NCI-H2227 treated with DMSO at 0.1 percent for 48 hours (cell line): ENCODE measurements around the gene ZNF423.
A peak's percentile ranks its signal among the peaks of the same experiment; 100 is the strongest.

Experiments
- DNase-seq: peaks from one replicate; lab custom pipeline; 2025; lab: John Stamatoyannopoulos, UW

The ZNF423 gene

GRCh38 chr16:49720225-49720624 is 135.7 kb downstream of the ZNF423 start:
- DNase-seq, result no peak

- no peak for DNase-seq
Observed at GRCh38 chr16:49717689-49718088, 138.2 kb downstream of the ZNF423 start.

GRCh38 chr16:49716339-49716934 is 139.5 kb downstream of the ZNF423 start:
- no peak for DNase-seq

- DNase-seq, result no peak
Observed at GRCh38 chr16:49713770-49714169, 142.1 kb downstream of the ZNF423 start.

GRCh38 chr16:49712542-49712941 is 143.4 kb downstream of the ZNF423 start:
- DNase-seq, result no peak

DNA sequence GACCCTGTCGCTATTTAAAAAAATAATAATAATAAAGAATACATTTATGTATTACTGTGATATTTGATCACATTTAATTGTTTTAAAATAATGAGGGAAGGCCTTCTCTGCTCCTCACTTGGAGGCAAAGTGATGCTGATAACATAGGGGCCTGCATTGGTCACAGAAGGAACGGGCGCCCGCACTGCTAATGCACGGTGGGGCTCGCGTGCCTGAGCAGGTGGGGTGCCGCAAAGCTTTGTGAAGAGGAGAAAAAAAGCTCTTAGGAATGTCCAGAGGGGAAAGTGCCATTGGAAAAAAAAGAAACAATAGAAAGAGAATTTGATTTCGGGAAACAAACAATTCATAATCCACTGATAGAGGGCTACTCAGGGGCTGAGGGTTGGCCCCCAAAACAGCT is 143.8 kb downstream of the ZNF423 start:
- no peak for DNase-seq

GRCh38 chr16:49709057-49709456 is 146.9 kb downstream of the ZNF423 start:
- no peak for DNase-seq

DNA sequence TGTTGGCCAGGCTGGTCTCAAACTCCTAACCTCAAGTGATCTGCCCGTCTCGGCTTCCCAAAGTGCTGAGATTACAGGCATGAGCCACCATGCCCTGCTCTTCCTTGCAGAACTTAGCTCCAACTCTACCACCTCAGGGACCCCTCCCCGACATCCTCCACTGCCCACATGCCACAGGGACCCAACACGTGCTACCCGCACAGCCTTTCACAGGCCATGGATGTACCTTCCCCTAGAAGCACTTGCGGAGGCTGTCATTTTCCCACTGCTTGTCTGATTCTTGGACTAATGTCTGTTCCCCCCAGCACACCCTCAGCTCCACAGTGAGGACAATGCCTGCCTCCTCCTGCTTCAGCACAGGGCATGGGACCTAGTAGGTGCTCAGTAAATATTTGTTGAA is 147.4 kb downstream of the ZNF423 start:
- no peak for DNase-seq

DNA sequence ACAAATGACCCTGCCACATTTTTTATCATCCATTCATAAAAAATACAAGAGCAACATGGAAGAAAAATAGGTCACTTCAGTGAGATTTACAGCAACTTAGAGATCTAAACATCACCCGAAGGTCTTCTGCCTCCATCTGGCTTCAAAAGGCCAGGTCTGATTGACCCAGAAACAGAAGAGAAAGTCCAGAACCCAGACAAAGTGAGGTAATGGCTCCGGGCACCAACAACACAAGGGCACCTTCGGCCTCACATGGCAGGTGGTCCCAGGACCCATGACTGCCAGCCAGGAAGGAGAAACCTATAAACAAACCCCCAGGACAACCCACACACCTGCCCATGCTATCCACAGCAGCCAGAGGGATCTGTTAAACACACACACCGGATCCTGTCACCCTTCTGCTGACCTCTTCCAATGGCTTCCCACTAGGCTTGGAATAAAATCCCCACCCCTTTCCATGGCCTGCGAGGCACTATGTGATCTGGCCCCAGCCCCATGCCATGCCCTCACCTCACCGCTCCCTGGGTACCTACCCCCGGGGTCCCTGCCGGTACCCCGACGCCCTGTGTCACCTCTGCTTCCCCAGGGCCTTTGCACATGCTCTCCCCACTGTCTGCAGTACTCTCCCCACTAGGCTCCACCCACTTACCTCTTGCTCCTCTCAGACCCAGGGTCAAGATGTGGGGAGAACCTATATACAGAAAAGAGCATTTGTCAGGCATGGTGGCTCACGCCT is 149.1 kb downstream of the ZNF423 start:
- no peak for DNase-seq

DNA sequence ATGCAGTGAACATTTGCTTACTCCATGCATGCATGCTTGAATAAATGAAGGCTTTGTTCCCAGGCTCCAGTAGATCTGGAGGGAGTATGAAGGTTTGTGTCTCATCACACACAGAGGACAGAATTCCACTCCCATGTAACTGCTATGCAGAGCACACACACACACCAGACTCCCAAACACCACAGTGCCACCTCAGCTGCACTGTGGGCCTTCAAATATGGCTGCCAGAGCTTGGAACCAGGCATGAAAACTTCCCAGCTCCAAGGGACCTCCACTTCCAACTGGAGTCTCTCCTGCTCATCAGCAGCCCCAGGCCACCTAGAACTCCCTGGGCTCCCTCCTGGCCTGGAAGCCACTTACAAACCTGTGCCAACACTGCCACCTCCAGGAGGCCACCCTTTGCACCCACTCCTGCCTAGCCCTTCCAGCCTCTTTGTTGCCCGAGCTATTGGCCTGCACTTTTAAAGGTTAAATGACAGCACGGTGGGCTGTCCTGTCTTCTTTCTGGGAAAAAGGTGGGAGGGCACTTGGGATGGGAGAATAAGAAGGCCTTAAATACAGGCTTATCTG is 151.2 kb downstream of the ZNF423 start:
- no peak for DNase-seq

- DNase-seq, result no peak
Observed at GRCh38 chr16:49703483-49703882, 152.4 kb downstream of the ZNF423 start.

DNA sequence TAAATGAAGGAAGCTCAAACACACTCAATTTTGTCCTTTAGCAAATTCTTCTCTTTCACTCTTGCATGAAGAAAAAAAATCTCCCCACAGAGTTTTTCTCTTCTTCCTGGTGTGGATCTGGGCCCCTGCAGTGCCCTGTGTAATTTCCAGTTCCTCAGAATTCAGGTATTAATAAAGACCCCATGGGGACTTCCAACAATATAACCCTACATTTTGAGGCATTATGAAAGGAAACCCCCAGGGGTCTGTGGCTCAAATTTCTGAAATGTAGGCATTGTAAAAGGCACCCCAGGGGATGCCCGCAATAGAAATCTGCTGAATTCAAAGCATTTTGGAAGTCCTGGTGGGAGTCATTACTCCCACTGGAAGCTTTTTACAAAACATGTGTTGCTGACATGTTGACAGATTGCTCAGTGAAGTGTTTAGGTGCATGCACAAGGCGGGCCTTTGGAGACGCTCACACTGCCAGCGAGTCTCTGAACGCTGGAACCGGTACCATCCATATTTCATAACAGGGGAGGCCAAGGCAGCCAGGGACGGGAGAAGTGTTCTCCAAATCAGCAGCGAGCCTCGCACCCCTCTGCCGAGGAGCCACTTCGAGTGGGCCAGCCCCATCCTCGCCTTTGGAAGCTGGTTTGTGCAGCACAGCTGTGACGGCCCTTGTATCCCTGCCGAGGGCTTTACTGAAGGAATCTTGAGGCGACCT is 154.0 kb downstream of the ZNF423 start:
- peak; percentile 98 for DNase-seq

DNA sequence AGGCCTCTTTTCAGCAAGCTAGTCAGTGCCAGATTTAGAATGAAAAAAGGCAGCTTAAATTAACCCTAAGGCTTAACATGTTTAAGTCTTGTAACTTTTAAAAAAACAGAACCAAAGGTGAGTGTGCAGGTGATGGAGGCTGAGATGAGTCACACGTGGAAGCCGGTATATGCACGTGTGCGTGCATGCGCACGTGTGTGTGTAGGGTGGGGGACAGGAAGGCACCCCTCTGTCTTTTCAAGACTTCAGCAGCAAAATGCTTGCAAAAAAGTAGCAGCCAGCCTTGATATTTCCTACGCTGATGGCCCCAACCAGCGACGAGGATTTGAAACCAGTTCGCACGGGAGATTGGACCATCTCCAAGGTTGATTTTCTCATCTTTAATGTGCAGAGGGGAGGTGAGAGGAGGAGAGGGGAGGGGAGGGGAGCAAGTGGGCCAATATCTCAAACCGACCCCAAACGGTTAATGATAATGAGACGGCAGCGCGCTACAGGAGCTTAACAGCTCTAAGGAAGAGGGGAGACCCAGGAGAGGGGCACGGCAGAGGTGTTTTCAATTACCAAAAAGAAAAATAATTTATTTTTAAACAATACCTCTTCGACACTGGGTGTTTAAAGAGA is 154.7 kb downstream of the ZNF423 start:
- peak; percentile 67 for DNase-seq

- DNase-seq, result no peak
Observed at GRCh38 chr16:49700251-49701064, 155.5 kb downstream of the ZNF423 start.

- DNase-seq, result no peak
Observed at GRCh38 chr16:49699841-49700175, 156.1 kb downstream of the ZNF423 start.

GRCh38 chr16:49698931-49699840 is 156.7 kb downstream of the ZNF423 start:
- DNase-seq, result peak; percentile 70

GRCh38 chr16:49698453-49698815 is 157.5 kb downstream of the ZNF423 start:
- peak; percentile 41 for DNase-seq

DNA sequence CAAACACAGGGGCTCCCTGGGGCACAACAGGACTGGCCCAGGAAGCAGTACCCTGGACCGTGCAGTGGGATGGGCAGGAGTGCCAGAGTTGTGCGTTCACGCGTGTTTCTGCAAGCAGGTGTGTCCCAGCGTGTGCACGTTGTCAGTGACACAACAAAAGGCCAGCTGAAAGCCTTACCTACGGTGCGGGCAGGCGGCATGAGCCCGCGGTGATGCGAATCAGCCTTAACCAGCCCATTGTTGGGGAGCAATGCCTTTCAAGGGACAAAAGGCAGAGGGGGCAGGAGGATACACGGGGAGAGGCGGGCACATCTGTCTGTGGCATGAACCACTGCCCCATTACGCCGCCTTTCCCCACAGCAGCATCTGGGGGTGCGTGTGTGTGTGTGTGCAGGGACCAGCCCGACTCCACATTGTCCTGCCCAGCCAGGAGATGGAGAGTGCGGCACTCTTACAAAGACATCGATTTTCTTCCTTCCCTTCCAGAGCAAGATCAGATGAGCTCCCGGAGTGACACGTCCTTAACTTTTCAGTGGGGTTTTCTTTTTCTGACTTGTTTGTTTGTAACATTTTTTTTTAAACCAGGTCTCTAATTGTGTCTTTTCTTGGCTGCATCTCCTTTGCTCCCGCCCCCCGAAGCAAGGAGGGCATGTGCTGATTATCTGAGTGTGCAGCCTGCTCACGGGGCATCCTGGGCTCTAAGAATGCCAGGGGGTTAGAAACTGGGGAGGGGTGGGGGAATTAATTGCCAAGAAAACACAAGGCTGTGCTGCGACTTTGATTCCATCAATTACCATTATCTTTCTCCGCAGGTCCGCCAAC is 158.1 kb downstream of the ZNF423 start:
- DNase-seq, result peak; percentile 55

DNA sequence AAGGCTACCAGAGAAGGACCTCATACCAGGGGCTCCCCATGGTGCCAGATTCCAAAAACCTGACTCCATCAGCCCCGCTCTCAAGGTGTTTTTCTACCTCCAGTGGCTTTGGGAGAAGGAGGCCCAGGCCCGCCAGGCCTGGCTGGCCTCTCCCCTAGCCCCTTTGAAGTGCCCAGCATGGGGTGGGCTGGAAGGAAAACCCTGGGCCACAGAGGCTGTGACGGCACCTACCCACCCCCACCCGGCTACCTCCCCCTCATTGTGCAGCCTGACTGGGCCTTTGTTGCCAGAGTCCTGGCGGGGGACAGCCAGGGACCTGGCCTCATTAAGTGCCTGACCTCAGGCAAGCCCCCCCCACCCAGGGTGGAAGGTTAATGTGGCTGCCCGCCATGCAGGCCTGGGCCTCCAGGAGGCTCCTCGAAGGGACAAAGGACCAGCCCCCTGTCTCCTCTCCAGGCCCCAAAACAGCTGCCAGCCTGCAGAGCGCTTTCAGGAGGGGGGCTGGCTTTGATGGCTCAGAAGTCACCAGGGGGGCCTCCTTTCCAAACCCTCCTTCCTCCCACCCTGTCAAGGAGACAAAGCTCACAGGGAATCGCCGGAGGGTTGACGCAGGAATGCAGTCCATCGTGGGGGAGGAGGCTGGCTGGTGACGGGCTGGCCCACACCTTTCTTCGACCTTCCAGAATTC is 159.4 kb downstream of the ZNF423 start:
- no peak for DNase-seq
